GM12878 (cell line): ENCODE measurements around the gene NUDT16. TPM values are rescaled to one million over a fixed set of nuclear protein-coding genes. Genes with fewer than 3 reads are reported as not detected.

Experiments
- ATAC-seq: fragments of 200-7000 bp; cut with Tn5 transposase; 3 replicates; pipeline ENCODE4 v1.9.1; 2020; ENCODE audit warnings: mild to moderate bottlenecking, moderate library complexity
- BruUV-seq: library from RNA; stranded (reverse); fragments of 400-500 nt; replicated peaks from 2 replicates; lab custom pipeline; 2021; lab: Mats Ljungman, UMichigan
- CTCF ChIA-PET: fragments of 300-600 bp; sonication (Branson Sonifier 250); formaldehyde crosslinking; extraction: SDS; loops from one replicate; lab custom pipeline; 2021; ENCODE audit warnings: inconsistent platforms; lab: Yijun Ruan, JAX
- POLR2A ChIA-PET: fragments of 350-600 bp; formaldehyde crosslinking; extraction: SDS; loops from one replicate; lab custom pipeline; 2021; ENCODE audit warnings: inconsistent platforms; lab: Charles Lee
- RAD21 ChIA-PET: fragments of 300-600 bp; sonication (Branson Sonifier 250); formaldehyde crosslinking; loops from one replicate; lab custom pipeline; 2023; ENCODE audit warnings: antibody characterized with exemption; ENCODE audit not compliant: unreplicated experiment; lab: Charles Lee
- SMC1A ChIA-PET: fragments of 300-600 bp; sonication (Branson Sonifier 250); formaldehyde crosslinking; loops from one replicate; lab custom pipeline; 2023; ENCODE audit not compliant: unreplicated experiment, uncharacterized antibody; lab: Charles Lee
- DNase-seq: peaks from one replicate; pipeline ENCODE4 v3.0.0-alpha.2; 2011; ENCODE audit warnings: low read depth, low spot score
- FAIRE-seq: peaks from 3 replicates; lab custom pipeline; 2011; peaks lifted over from hg19 to GRCh38; lab: Jason Lieb, UNC
- H2AFZ ChIP-seq: 2 replicates; pipeline ENCODE4 v1.6.0; 2011; ENCODE audit warnings: low read depth, low read length, control low read depth; ENCODE audit not compliant: control insufficient read depth
- H3K27ac ChIP-seq: 2 replicates; pipeline ENCODE4 v1.5.1; 2011; ENCODE audit warnings: control low read depth; ENCODE audit not compliant: control insufficient read depth, insufficient read depth
- H3K27me3 ChIP-seq, 2 experiments: replicated peaks in 1 of 2; 2 replicates each; pipeline versions ENCODE4 v1.6.0 to v1.6.1; 2011; ENCODE audit warnings: low read length in 1 of 2; ENCODE audit not compliant: control insufficient read depth in 2 of 2, insufficient read depth in 2 of 2
- H3K36me3 ChIP-seq, 2 experiments: 2 replicates each; pipeline ENCODE4 v1.5.1; 2011; ENCODE audit warnings: low read length in 1 of 2; ENCODE audit not compliant: control insufficient read depth in 2 of 2, insufficient read depth in 2 of 2
- H3K4me1 ChIP-seq: 2 replicates; pipeline ENCODE4 v1.6.1; 2011; ENCODE audit warnings: mild to moderate bottlenecking, low read length, moderate library complexity, mixed read lengths; ENCODE audit not compliant: control insufficient read depth, insufficient read depth
- H3K4me2 ChIP-seq: 2 replicates; pipeline ENCODE4 v1.6.0; 2011; ENCODE audit warnings: control low read depth; ENCODE audit not compliant: control insufficient read depth, insufficient read depth
- H3K4me3 ChIP-seq: fragments of 200-600 bp; sonication (generic); 2 replicates; pipeline ENCODE4 v1.5.1; 2016
- H3K79me2 ChIP-seq: 2 replicates; pipeline ENCODE4 v1.6.0; 2011; ENCODE audit warnings: low read length; ENCODE audit not compliant: control insufficient read depth, insufficient read depth
- H3K9ac ChIP-seq: 2 replicates; pipeline ENCODE4 v1.8.0; 2011; ENCODE audit warnings: low read length, control low read depth, mixed read lengths; ENCODE audit not compliant: control insufficient read depth, insufficient read depth
- H3K9me3 ChIP-seq: replicated peaks from 3 replicates; pipeline ENCODE4 v1.5.1; 2011; ENCODE audit warnings: mild to moderate bottlenecking, low read length; ENCODE audit not compliant: control insufficient read depth, insufficient read depth
- H4K20me1 ChIP-seq: 2 replicates; pipeline ENCODE4 v1.6.0; 2011; ENCODE audit not compliant: control insufficient read depth, insufficient read depth
- CUX1 ChIP-seq: IDR thresholded peaks from 2 replicates; pipeline ENCODE4 v1.6.1; 2012; ENCODE audit warnings: improper control_type of control experiment, low read depth, low read length; ENCODE audit not compliant: insufficient replicate concordance
- RAD51 ChIP-seq: fragments of 450-650 bp; IDR thresholded peaks from 2 replicates; pipeline ENCODE4 v1.6.1; 2016; ENCODE audit warnings: moderate library complexity, mild to moderate bottlenecking, inconsistent platforms
- SP1 ChIP-seq: IDR thresholded peaks from one replicate; pipeline ENCODE4 v1.6.1; 2011; ENCODE audit warnings: low read depth, low read length
- ZSCAN29 ChIP-seq: fragments of 450-650 bp; IDR thresholded peaks from 2 replicates; pipeline ENCODE4 v1.6.1; 2017; ENCODE audit warnings: mild to moderate bottlenecking, moderate library complexity
- WGBS: methylation state at CpG from one replicate; pipeline ENCODE4 v1.1.6; 2016; ENCODE audit warnings: low lambda C conversion rate; ENCODE audit not compliant: insufficient replicate concordance, insufficient coverage; ENCODE audit errors: missing lambda C conversion rate; 5-methylcytosine and 5-hydroxymethylcytosine counted together
- in situ Hi-C: fragments of 300-500 bp; cut with MboI; formaldehyde crosslinking; loops from 9 replicates; pipeline ENCODE4 v1.14.3; 2018; ENCODE audit warnings: mixed read lengths
- intact Hi-C: fragments of 100-400 bp; cut with micrococcal nuclease; formaldehyde crosslinking; loops from one replicate; pipeline ENCODE4 v1.14.2; 2022; ENCODE audit not compliant: unreplicated experiment
- polyA plus RNA-seq, 11 experiments: library from polyadenylated mRNA; depleted of rRNA in 4 of 11; unstranded in 6 of 11; stranded (reverse) in 5 of 11; fragments of >200 nt; fragmentation: Nextera tagmentation in 4 of 11; fragmentation: Illumina TruSeq in 1 of 11; extraction: Ambion mirVana in 4 of 11; extraction: Trizol in 1 of 11; gene quantifications; 1 replicate in 1 of 11; 2 replicates in 10 of 11; pipeline versions ENCODE4 v1.2.1 to v1.2.3, GENCODE V29; 2011 to 2016; ENCODE audit warnings: inconsistent platforms in 2 of 11, missing spikeins in 2 of 11, low read depth in 1 of 11
- total RNA-seq, 4 experiments: library from RNA; depleted of rRNA in 3 of 4; stranded (reverse); fragments of >200 nt in 3 of 4; fragmentation: Illumina TruSeq in 1 of 4; extraction: Trizol in 1 of 4; gene quantifications; 2 replicates each; pipeline versions ENCODE4 v1.2.1 to v1.2.3, GENCODE V29; 2013 to 2021

Gene NUDT16
- total and polyA plus RNA-seq, 10 of the 15 experiments (the other 5 are each of a cell fraction or from before 2014, with no cell fraction given), result 1.4 to 16.6 (median 10.4) TPM

- TF ChIP-seq CUX1 (no peak), SP1 (no peak), ZSCAN29 (no peak)
These were observed 28.3 kb upstream of the NUDT16 start (continued) for GRCh38 chr3:131353016-131353877.

- intact Hi-C loops (no loop called here), in situ Hi-C loops (no loop called here)
- WGBS, result 3% methylated on average over 2 of the region's 2 CpGs
- Histone ChIP-seq H3K4me1 (no peaks in the 10 kb centered on the region), H3K4me2 (no peak overlapping the region), H3K36me3 (no peaks in the 10 kb centered on the region), H3K27ac (no peak overlapping the region), H3K9me3 (no peaks in the 10 kb centered on the region), H4K20me1 (no peaks in the 10 kb centered on the region), H2AFZ (no peak overlapping the region), H3K4me3 (no peak overlapping the region), H3K9ac (no peak overlapping the region), H3K27me3 (no peaks in the 10 kb centered on the region), H3K79me2 (no peaks in the 10 kb centered on the region)
- CTCF ChIA-PET, result no interaction called here
- ATAC-seq (no peak), DNase-seq (no peak), FAIRE-seq (no peak)
- no TSS peak for BruUV-seq
- SMC1A ChIA-PET, result interaction anchor here (1.0 to 1.6 kb wide), 3 partner anchors 8 to 118 kb away, joined by 3 to 4 read pairs (median 3); no protein-coding TSS in a partner anchor
- RAD21 ChIA-PET, result no interaction called here
- no peak for TF ChIP-seq RAD51
- POLR2A ChIA-PET, result interaction anchor here (0.6 to 1.0 kb wide), 2 partner anchors 28 to 179 kb away, joined by 3 to 7 read pairs; partner anchors contain the start of gene NUDT16
These were observed 27.6 kb upstream of the NUDT16 start for GRCh38 chr3:131353986-131354385.
